C4-2B (cell line): ENCODE results near the gene EARS2.

Experiments used
- H3K27ac ChIP-seq: fragments of 450-650 bp; 2 replicates; pipeline ENCODE4 v1.5.1; 2017
- ZFX ChIP-seq: fragments of 450-650 bp; IDR thresholded peaks from 2 replicates; pipeline ENCODE4 v1.6.1; 2017
- TF ChIP-seq, protein P1 (sequence below): fragments of 450-650 bp; conservative IDR thresholded peaks from 2 replicates; pipeline ENCODE4 v1.5.1; 2017; ENCODE audit warnings: mild to moderate bottlenecking

Gene EARS2

GRCh38 chr16:23523876-23524385, 33.2 kb downstream of the EARS2 start:
- TF ChIP-seq ZFX = no peak
- TF ChIP-seq, protein P1, sequence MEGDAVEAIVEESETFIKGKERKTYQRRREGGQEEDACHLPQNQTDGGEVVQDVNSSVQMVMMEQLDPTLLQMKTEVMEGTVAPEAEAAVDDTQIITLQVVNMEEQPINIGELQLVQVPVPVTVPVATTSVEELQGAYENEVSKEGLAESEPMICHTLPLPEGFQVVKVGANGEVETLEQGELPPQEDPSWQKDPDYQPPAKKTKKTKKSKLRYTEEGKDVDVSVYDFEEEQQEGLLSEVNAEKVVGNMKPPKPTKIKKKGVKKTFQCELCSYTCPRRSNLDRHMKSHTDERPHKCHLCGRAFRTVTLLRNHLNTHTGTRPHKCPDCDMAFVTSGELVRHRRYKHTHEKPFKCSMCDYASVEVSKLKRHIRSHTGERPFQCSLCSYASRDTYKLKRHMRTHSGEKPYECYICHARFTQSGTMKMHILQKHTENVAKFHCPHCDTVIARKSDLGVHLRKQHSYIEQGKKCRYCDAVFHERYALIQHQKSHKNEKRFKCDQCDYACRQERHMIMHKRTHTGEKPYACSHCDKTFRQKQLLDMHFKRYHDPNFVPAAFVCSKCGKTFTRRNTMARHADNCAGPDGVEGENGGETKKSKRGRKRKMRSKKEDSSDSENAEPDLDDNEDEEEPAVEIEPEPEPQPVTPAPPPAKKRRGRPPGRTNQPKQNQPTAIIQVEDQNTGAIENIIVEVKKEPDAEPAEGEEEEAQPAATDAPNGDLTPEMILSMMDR = no peak
- no peak overlapping the region for H3K27ac ChIP-seq

GRCh38 chr16:23523321-23523720, 33.8 kb downstream of the EARS2 start:
- no peak for TF ChIP-seq ZFX
- no peak overlapping the region for H3K27ac ChIP-seq

DNA sequence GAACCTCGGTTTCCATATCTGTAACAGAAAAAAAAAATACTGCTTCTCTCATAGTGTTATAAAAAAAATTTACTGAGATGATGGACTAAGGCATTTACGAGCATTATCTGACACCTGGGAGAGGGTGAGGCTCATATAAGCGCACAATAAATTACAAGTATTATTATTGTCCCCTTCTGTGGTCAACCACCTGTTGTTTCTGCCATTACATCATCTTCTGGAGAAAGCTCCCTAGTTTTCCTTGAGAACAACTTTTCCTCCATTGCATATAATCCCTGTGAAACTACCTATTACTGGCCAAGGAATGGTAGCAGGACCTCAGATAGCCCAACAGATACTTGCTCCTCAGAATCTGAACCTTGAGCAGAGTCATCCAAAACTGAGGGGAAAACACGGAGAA, 35.2 kb downstream of the EARS2 start:
- TF ChIP-seq ZFX = no peak
- TF ChIP-seq, protein P1 = no peak
- H3K27ac ChIP-seq = no peak overlapping the region

DNA sequence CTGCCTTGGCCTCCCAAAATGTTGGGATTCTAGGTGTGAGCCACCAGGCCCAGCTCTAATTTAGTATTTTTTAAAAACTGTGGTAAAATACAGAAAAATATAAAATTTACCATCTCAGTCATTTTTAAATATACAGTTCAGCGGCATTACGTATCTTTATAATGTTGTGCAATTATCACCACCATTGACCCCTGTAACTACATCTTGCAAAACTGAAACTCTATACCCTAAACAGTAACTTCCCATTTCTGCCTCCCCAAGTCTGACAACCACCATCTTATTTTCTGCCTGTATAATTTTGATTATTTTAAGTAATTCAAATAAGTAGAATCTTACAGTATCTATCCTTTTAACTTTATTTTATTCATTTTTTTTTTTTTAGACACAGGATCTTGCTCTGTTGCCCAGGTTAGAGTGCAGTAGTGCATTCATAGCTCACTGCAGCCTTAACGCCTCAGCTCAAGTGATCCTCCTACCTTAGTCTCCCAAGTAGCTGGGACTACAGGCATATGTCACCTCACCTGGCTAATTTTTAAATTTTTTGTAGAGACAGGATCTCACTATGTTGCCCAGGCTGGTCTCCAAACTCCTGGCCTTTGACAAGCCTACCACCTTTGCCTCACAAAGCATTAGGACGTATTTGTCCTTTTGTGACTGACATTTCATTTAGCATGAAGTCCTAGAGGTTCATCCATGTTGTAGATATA, 36.0 kb downstream of the EARS2 start:
- TF ChIP-seq ZFX = no peak
- TF ChIP-seq, protein P1 = no peak
- no peak overlapping the region for H3K27ac ChIP-seq

GRCh38 chr16:23520500-23520899, 36.6 kb downstream of the EARS2 start:
- TF ChIP-seq, protein P1 = no peak
- TF ChIP-seq ZFX = no peak
- H3K27ac ChIP-seq = no peak overlapping the region

- no peak for TF ChIP-seq ZFX
- TF ChIP-seq, protein P1 = no peak
- no peak overlapping the region for H3K27ac ChIP-seq
These were observed 37.9 kb downstream of the EARS2 start for GRCh38 chr16:23519282-23519681.

DNA sequence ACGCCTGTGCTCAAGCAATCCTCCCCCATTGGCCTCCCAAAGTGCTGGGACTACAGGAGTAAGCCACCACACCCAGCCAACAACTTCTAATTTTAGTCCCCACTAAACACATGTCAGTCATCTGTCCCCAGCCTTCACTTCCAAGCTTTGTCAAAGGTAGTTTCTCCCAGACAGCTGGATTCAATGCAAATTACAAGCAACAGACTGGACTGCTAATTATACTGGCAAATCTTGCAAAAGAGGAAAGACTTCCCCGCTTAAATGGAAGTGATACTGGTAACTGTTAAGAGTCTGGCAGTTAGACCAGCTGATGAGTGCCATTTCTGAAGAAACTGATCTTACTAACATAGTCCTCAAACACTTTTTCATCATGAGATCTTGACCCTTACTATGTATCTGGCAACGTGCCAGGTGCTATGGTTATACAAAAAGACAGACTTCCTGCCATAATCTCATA, 38.7 kb downstream of the EARS2 start:
- no peak for TF ChIP-seq ZFX
- TF ChIP-seq, protein P1 = no peak
- no peak overlapping the region for H3K27ac ChIP-seq
